ENCODE results near the gene CMSS1.
"Not testable (repeated sequence)": the region's sequence is repeated elsewhere in the genome, so short reads cannot be mapped to it uniquely, and the experiment has no call there.

The CMSS1 gene

GRCh38 chr3:100046986-100047385 lies 229.3 kb downstream of the CMSS1 start:
- no peak overlapping the region; the same call in 1 of the 2 replicates for H3K4me3 ChIP-seq (ENCODE audit: low read depth, low read length)
- TF ChIP-seq CTCF (IDR thresholded peaks at IDR 0.05; ENCODE audit: insufficient read depth, low read depth, low read length, missing control alignments), result no peak
- DNase-seq (ENCODE audit: low read depth), result no peak

- peak overlapping the region; percentile 42 for H3K4me3 ChIP-seq (ENCODE audit: low read depth, low read length)
- peak; percentile 82 for DNase-seq (ENCODE audit: low read depth)
- TF ChIP-seq CTCF (IDR thresholded peaks at IDR 0.05; ENCODE audit: insufficient read depth, low read depth, low read length, missing control alignments), result no peak
Measured at GRCh38 chr3:100047455-100048141, 229.9 kb downstream of the CMSS1 start.

GRCh38 chr3:100048248-100048647 lies 230.6 kb downstream of the CMSS1 start:
- DNase-seq (ENCODE audit: low read depth), result no peak
- peak overlapping the region; percentile 42 for H3K4me3 ChIP-seq (ENCODE audit: low read depth, low read length)
- TF ChIP-seq CTCF (IDR thresholded peaks at IDR 0.05; ENCODE audit: insufficient read depth, low read depth, low read length, missing control alignments), result no peak

GRCh38 chr3:100051513-100051912 lies 233.9 kb downstream of the CMSS1 start:
- not testable (repeated sequence) for DNase-seq (ENCODE audit: low read depth); H3K4me3 ChIP-seq (ENCODE audit: low read depth, low read length)

GRCh38 chr3:100053951-100054620 lies 236.4 kb downstream of the CMSS1 start:
- TF ChIP-seq CTCF (IDR thresholded peaks at IDR 0.05; ENCODE audit: insufficient read depth, low read depth, low read length, missing control alignments), result no peak
- no peak overlapping the region for H3K4me3 ChIP-seq (ENCODE audit: low read depth, low read length)
- DNase-seq (ENCODE audit: low read depth), result no peak

GRCh38 chr3:100057716-100058575 lies 240.3 kb downstream of the CMSS1 start:
- TF ChIP-seq CTCF (IDR thresholded peaks at IDR 0.05; ENCODE audit: insufficient read depth, low read depth, low read length, missing control alignments), result no peak
- no peak for DNase-seq (ENCODE audit: low read depth)
- no peak overlapping the region for H3K4me3 ChIP-seq (ENCODE audit: low read depth, low read length)

GRCh38 chr3:100059472-100059871 lies 241.8 kb downstream of the CMSS1 start:
- no peak for DNase-seq (ENCODE audit: low read depth)
- no peak for TF ChIP-seq CTCF (IDR thresholded peaks at IDR 0.05; ENCODE audit: insufficient read depth, low read depth, low read length, missing control alignments)

More at GRCh38 chr3:100059472-100059871, 241.8 kb downstream of the CMSS1 start:
- H3K4me3 ChIP-seq (ENCODE audit: low read depth, low read length), result no peak overlapping the region

Data from GM12865 (cell line).